HG02970 (cell line): Measurements from ENCODE around the gene TMEM8B.

Experiments
- ATAC-seq: cut with Tn5 transposase; IDR thresholded peaks from one replicate; pipeline ENCODE4 v1.9.1; 2021; ENCODE audit warnings: mild to moderate bottlenecking, moderate library complexity, moderate number of reproducible peaks; ENCODE audit not compliant: unreplicated experiment, low FRiP score

The TMEM8B gene

GRCh38 chr9:35829084-35829763 is at the start of gene TMEM8B:
TMEM8B (plus strand) TSS chr9:35829228; CDS start chr9:35829448, 220 bp downstream.
- peak; percentile 58 for ATAC-seq

- ATAC-seq: no peak
These were observed 48.0 kb upstream of the TMEM8B start for GRCh38 chr9:35781066-35781465.

GRCh38 chr9:35783418-35783817 is 45.6 kb upstream of the TMEM8B start:
- ATAC-seq: no peak

- ATAC-seq: no peak
These were observed 39.5 kb upstream of the TMEM8B start for GRCh38 chr9:35789541-35789940.

GRCh38 chr9:35790025-35790384 is 39.0 kb upstream of the TMEM8B start:
- ATAC-seq: no peak

GRCh38 chr9:35790385-35791296 is 38.4 kb upstream of the TMEM8B start:
- ATAC-seq: no peak

GRCh38 chr9:35791297-35791921 is 37.6 kb upstream of the TMEM8B start, which contains the start of gene NPR2:
NPR2 (plus strand) TSS chr9:35791591; CDS start chr9:35792409, 818 bp downstream.
- no peak for ATAC-seq

- no peak for ATAC-seq
These were observed 36.8 kb upstream of the TMEM8B start for GRCh38 chr9:35792024-35792813.

GRCh38 chr9:35792826-35793225 is 36.2 kb upstream of the TMEM8B start:
- ATAC-seq: no peak

- ATAC-seq: no peak
These were observed 35.6 kb upstream of the TMEM8B start for GRCh38 chr9:35793461-35793860.

- no peak for ATAC-seq
These were observed 33.3 kb upstream of the TMEM8B start for GRCh38 chr9:35795695-35796094.

- no peak for ATAC-seq
These were observed 31.5 kb upstream of the TMEM8B start for GRCh38 chr9:35797311-35798109.

GRCh38 chr9:35798658-35799374 is 30.2 kb upstream of the TMEM8B start:
- ATAC-seq: no peak

- ATAC-seq: no peak
These were observed 28.5 kb upstream of the TMEM8B start for GRCh38 chr9:35800530-35800929.

GRCh38 chr9:35801328-35802128 is 27.5 kb upstream of the TMEM8B start:
- no peak for ATAC-seq

- ATAC-seq: no peak
These were observed 22.9 kb upstream of the TMEM8B start for GRCh38 chr9:35806101-35806500.

GRCh38 chr9:35808433-35808832 is 20.6 kb upstream of the TMEM8B start:
- ATAC-seq: no peak

- ATAC-seq: no peak
These were observed 18.9 kb upstream of the TMEM8B start for GRCh38 chr9:35810122-35810521.
